Measurements from ENCODE around the gene PIP5K1C. TPM values are rescaled to one million over a fixed set of nuclear protein-coding genes. Genes with fewer than 3 reads are reported as not detected.
A peak's percentile ranks its signal among the peaks of the same experiment; 100 is the strongest.

PIP5K1C gene
- total and polyA plus RNA-seq, 9 of the 15 experiments (the other 6 are each of a cell fraction or from before 2014, with no cell fraction given): 0.38 to 22.1 (median 4.1) TPM

DNA sequence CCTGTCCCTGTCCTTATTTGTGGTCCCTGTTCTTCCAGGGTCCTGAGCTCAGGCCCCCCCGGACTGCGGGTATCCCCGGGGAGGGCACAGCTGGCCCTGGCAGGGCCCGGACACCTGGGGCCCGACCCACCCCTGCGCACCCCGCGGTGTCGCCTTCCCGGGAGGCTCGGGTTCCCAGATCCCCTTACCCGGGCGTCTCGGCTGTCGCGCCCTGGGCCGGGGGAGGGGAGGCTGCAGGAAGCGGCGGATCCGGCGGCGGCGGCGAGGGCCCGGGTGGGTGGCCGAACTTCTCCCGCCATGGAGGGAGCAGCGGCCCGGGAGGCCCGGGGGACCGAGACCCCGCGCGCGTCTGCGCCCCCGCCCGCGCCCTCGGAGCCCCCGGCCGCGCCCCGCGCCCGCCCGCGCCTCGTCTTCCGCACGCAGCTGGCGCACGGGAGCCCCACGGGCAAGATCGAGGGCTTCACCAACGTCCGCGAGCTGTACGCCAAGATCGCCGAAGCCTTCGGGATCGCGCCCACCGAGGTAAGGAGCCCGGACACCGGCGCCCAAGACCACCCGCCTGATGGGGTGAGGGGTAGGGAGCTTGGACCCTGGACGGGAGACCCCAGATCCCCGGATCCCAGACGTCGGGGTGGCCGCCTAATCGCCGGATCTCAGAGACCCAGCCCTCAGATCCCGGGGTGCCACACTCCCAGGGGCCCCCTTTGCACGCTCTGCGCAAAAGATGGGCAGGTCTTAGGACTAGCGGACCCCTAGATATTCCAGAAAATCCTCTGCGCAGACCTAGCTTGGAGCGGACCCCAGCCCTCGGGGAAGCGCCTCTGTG is 114.8 kb downstream of the PIP5K1C start, which contains the start of gene GIPC3 (continued):
- TF ChIP-seq TCF7L2 (IDR thresholded peaks at IDR 0.05; ENCODE audit: low read depth, low read length) (no peak), ZNF23 (CRISPR knock-in tag; IDR thresholded peaks at IDR 0.05) (no peak), NONO (IDR thresholded peaks at IDR 0.05; ENCODE audit: low read depth in 2 of 2, low read length in 1 of 2) (0 out of 4 replicates have a peak, but pooled peaks of 1 of the 2 experiments have one; percentile 48), RUNX1 (IDR thresholded peaks at IDR 0.05; ENCODE audit: low read depth) (no peak), HNRNPLL (IDR thresholded peaks at IDR 0.05; ENCODE audit: low read depth, low read length, poor library complexity, severe bottlenecking) (peak; percentile 55), TCF7 (IDR thresholded peaks at IDR 0.05; ENCODE audit: borderline replicate concordance) (no peak), GATAD2A (IDR thresholded peaks at IDR 0.05) (0 out of 2 replicates have a peak, but pooled peaks have one; percentile 22), NEUROD1 (IDR thresholded peaks at IDR 0.05; ENCODE audit: borderline replicate concordance, low read depth, low read length, partially characterized antibody) (no peak), GATAD2B (IDR thresholded peaks at IDR 0.05; ENCODE audit: borderline replicate concordance) (0 out of 2 replicates have a peak, but pooled peaks have one; percentile 68), LARP7 (IDR thresholded peaks at IDR 0.05) (no peak), ARID1B (IDR thresholded peaks at IDR 0.05) (0 out of 2 replicates have a peak, but pooled peaks have one; percentile 8)
- TF ChIP-seq, protein P1, sequence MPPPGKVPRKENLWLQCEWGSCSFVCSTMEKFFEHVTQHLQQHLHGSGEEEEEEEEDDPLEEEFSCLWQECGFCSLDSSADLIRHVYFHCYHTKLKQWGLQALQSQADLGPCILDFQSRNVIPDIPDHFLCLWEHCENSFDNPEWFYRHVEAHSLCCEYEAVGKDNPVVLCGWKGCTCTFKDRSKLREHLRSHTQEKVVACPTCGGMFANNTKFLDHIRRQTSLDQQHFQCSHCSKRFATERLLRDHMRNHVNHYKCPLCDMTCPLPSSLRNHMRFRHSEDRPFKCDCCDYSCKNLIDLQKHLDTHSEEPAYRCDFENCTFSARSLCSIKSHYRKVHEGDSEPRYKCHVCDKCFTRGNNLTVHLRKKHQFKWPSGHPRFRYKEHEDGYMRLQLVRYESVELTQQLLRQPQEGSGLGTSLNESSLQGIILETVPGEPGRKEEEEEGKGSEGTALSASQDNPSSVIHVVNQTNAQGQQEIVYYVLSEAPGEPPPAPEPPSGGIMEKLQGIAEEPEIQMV (tag; conservative IDR thresholded peaks at IDR 0.05; ENCODE audit: low read depth): no peak
- TF ChIP-seq, protein P2, sequence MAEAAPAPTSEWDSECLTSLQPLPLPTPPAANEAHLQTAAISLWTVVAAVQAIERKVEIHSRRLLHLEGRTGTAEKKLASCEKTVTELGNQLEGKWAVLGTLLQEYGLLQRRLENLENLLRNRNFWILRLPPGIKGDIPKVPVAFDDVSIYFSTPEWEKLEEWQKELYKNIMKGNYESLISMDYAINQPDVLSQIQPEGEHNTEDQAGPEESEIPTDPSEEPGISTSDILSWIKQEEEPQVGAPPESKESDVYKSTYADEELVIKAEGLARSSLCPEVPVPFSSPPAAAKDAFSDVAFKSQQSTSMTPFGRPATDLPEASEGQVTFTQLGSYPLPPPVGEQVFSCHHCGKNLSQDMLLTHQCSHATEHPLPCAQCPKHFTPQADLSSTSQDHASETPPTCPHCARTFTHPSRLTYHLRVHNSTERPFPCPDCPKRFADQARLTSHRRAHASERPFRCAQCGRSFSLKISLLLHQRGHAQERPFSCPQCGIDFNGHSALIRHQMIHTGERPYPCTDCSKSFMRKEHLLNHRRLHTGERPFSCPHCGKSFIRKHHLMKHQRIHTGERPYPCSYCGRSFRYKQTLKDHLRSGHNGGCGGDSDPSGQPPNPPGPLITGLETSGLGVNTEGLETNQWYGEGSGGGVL (CRISPR knock-in tag; IDR thresholded peaks at IDR 0.05): no peak
